HepG2 (cell line): ENCODE results near the gene ADPGK. TPM values are rescaled to one million over a fixed set of nuclear protein-coding genes. Genes with fewer than 3 reads are reported as not detected.

Experiments
- ATAC-seq: fragments of 200-7000 bp; cut with Tn5 transposase; 3 replicates; pipeline ENCODE4 v1.9.1; 2020; ENCODE audit warnings: mild to moderate bottlenecking, moderate library complexity
- BruUV-seq: library from RNA; stranded (reverse); fragments of 400-500 nt; replicated peaks from 2 replicates; lab custom pipeline; 2021; lab: Mats Ljungman, UMichigan
- CTCF ChIA-PET: fragments of 300-600 bp; formaldehyde crosslinking; extraction: SDS; loops from one replicate; lab custom pipeline; 2021; ENCODE audit warnings: low total read pairs, inconsistent platforms, low intra/inter-chr PET ratio; lab: Yijun Ruan, JAX
- POLR2A ChIA-PET: fragments of 350-600 bp; sonication (Branson Sonifier 250); formaldehyde crosslinking; loops from one replicate; lab custom pipeline; 2020; ENCODE audit warnings: antibody characterized with exemption, inconsistent platforms; lab: Yijun Ruan, JAX
- DNase-seq: peaks from one replicate; pipeline ENCODE4 v3.0.0-alpha.2; 2015; ENCODE audit warnings: low spot score
- FAIRE-seq: peaks from 3 replicates; lab custom pipeline; 2011; peaks lifted over from hg19 to GRCh38; lab: Jason Lieb, UNC
- H2AFZ ChIP-seq: one replicate; pipeline ENCODE4 v1.6.1; 2011; ENCODE audit warnings: low read length, inconsistent platforms
- H3K27ac ChIP-seq: fragments of 300-600 bp; 3 replicates; pipeline ENCODE4 v1.8.0; 2011; ENCODE audit warnings: mixed run types, mild to moderate bottlenecking, mixed read lengths, low read length, inconsistent platforms; ENCODE audit not compliant: insufficient read depth; ENCODE audit errors: extremely low read length
- H3K27me3 ChIP-seq, 2 experiments: fragments of 200-600 bp in 1 of 2; 2 replicates in 1 of 2; 3 replicates in 1 of 2; pipeline versions ENCODE4 v1.6.0 to v1.8.0; 2011; ENCODE audit warnings: low read length in 2 of 2, mild to moderate bottlenecking in 2 of 2, moderate library complexity in 2 of 2, inconsistent platforms in 1 of 2; ENCODE audit not compliant: insufficient read depth in 2 of 2, control insufficient read depth in 1 of 2
- H3K36me3 ChIP-seq, 2 experiments: fragments of 200-600 bp in 1 of 2; replicated peaks in 1 of 2; 2 replicates in 1 of 2; 3 replicates in 1 of 2; pipeline versions ENCODE4 v1.5.1 to v1.8.0; 2011; ENCODE audit warnings: low read length in 2 of 2, inconsistent platforms in 1 of 2; ENCODE audit not compliant: insufficient read depth in 2 of 2, control insufficient read depth in 1 of 2
- H3K4me1 ChIP-seq: 2 replicates; pipeline ENCODE4 v1.5.1; 2012; ENCODE audit warnings: low read length, inconsistent platforms; ENCODE audit not compliant: insufficient read depth
- H3K4me2 ChIP-seq: 2 replicates; pipeline ENCODE4 v1.6.0; 2011; ENCODE audit warnings: low read depth, low read length, inconsistent platforms
- H3K4me3 ChIP-seq, 3 experiments: fragments of 200-600 bp in 1 of 3; sonication (generic), shearing (Covaris generic) in 1 of 3; replicated peaks in 1 of 3; 2 replicates each; pipeline ENCODE4 v1.5.1; 2011 to 2016; ENCODE audit warnings: low read length in 3 of 3, inconsistent platforms in 2 of 3, low read depth in 2 of 3, mild to moderate bottlenecking in 2 of 3, control low read depth in 1 of 3, mixed read lengths in 1 of 3; ENCODE audit not compliant: insufficient read depth in 1 of 3
- H3K79me2 ChIP-seq: one replicate; pipeline ENCODE4 v1.6.1; 2011; ENCODE audit warnings: low read length, inconsistent platforms; ENCODE audit not compliant: insufficient read depth
- H3K9ac ChIP-seq: 2 replicates; pipeline ENCODE4 v1.6.0; 2011; ENCODE audit warnings: mild to moderate bottlenecking, low read depth, low read length, inconsistent platforms; ENCODE audit not compliant: insufficient read depth
- H3K9me3 ChIP-seq: 2 replicates; pipeline ENCODE4 v1.5.1; 2012; ENCODE audit warnings: mild to moderate bottlenecking, low read length
- H4K20me1 ChIP-seq: 2 replicates; pipeline ENCODE4 v1.6.0; 2011; ENCODE audit warnings: inconsistent platforms, mild to moderate bottlenecking, low read length, moderate library complexity; ENCODE audit not compliant: insufficient read depth
- ELF1 ChIP-seq: sonication (generic); formaldehyde crosslinking; IDR thresholded peaks from 2 replicates; pipeline ENCODE4 v1.4.0; 2020; ENCODE audit warnings: missing genetic modification reagents
- GTF3A ChIP-seq: sonication (generic); formaldehyde crosslinking; conservative IDR thresholded peaks from 2 replicates; pipeline ENCODE4 v1.4.0; 2020; ENCODE audit warnings: mild to moderate bottlenecking, missing genetic modification reagents
- PHF20 ChIP-seq: sonication (generic); formaldehyde crosslinking; IDR thresholded peaks from 2 replicates; pipeline ENCODE4 v1.5.0; 2020; ENCODE audit warnings: mild to moderate bottlenecking, missing genetic modification reagents
- PHF8 ChIP-seq: sonication (generic); formaldehyde crosslinking; IDR thresholded peaks from 2 replicates; pipeline ENCODE4 v1.5.0; 2020; ENCODE audit warnings: missing genetic modification reagents
- ZNF136 ChIP-seq: sonication (generic); formaldehyde crosslinking; IDR thresholded peaks from 2 replicates; pipeline ENCODE4 v1.8.1; 2022; ENCODE audit warnings: low read depth, mild to moderate bottlenecking, moderate library complexity, missing genetic modification reagents
- ZNF235 ChIP-seq: sonication (generic); formaldehyde crosslinking; IDR thresholded peaks from 2 replicates; pipeline ENCODE4 v1.8.1; 2023; ENCODE audit warnings: mild to moderate bottlenecking, missing genetic modification reagents, borderline replicate concordance
- ZNF549 ChIP-seq: sonication (generic); formaldehyde crosslinking; IDR thresholded peaks from 2 replicates; pipeline ENCODE4 v1.5.0; 2020; ENCODE audit warnings: missing genetic modification reagents
- WGBS: methylation state at CpG from one replicate; pipeline ENCODE4 v1.1.6; 2017; ENCODE audit warnings: low lambda C conversion rate; 5-methylcytosine and 5-hydroxymethylcytosine counted together
- in situ Hi-C: cut with HindIII; loops from 2 replicates; pipeline ENCODE4 v1.10.0; 2017; ENCODE audit warnings: low pct_unique_long_range_greater_than_20kb; ENCODE audit not compliant: extremely low pct_ligation_motif_present
- intact Hi-C: fragments of 100-400 bp; cut with micrococcal nuclease; formaldehyde crosslinking; loops from one replicate; pipeline ENCODE4 v1.10.0; 2022; ENCODE audit not compliant: unreplicated experiment
- polyA plus RNA-seq, 8 experiments: library from polyadenylated mRNA; depleted of rRNA in 3 of 8; stranded (reverse) in 7 of 8; unstranded in 1 of 8; fragments of >200 nt; fragmentation: Illumina TruSeq in 4 of 8; extraction: Trizol in 4 of 8; gene quantifications; 2 replicates each; pipeline versions ENCODE4 v1.2.1 to v1.2.3, GENCODE V29; 2011 to 2016; ENCODE audit warnings: low read depth in 4 of 8, missing spikeins in 1 of 8, mixed read lengths in 1 of 8; ENCODE audit not compliant: insufficient read depth in 1 of 8
- total RNA-seq, 5 experiments: library from RNA; depleted of rRNA; stranded (reverse); fragments of >200 nt; fragmentation: Illumina TruSeq; extraction: Trizol; gene quantifications; 2 replicates each; pipeline ENCODE4 v1.2.3, GENCODE V29; 2016; ENCODE audit warnings: low read depth in 1 of 5
- TF ChIP-seq, protein P1 (sequence below): sonication (generic); formaldehyde crosslinking; IDR thresholded peaks from 2 replicates; pipeline ENCODE4 v1.9.0; 2021; ENCODE audit warnings: mild to moderate bottlenecking, missing genetic modification reagents

Gene ADPGK
- total and polyA plus RNA-seq, 2 of the 13 experiments (the other 11 are each of a cell fraction or from before 2014, with no cell fraction given), result 61.6 to 67.5 TPM

DNA sequence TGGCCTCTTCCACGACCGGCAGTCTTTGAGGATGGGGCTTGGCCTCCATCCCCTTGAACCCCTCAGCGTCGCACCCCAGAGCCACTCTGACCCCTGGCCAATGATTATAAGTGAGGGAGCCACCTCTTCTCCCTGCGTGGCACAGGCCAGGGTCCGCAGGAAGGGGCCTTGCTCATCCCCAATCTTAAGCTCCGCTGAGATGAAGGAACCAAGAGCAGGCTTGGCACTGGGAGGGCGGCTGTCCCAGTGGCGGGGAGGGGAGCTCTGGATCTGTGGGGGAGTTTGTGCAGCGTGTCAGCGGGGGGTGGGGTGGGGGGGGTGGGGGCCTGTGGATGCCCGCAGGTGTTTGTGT is 13.8 kb upstream of the ADPGK start:
- Histone ChIP-seq H3K27me3 (peaks cover 1 to 14% of the 10 kb centered on the region in 2 experiments; a peak in 4 of 5 replicates), H3K9me3 (no peaks in the 10 kb centered on the region), H3K27ac (no peak overlapping the region), H2AFZ (no peak overlapping the region), H4K20me1 (no peaks in the 10 kb centered on the region), H3K4me2 (peak overlapping the region; percentile 88), H3K36me3 (no peaks in the 10 kb centered on the region), H3K9ac (0 out of 2 replicates have a peak overlapping the region, but pooled peaks have one; percentile 12), H3K4me3 (peak overlapping the region; percentile 56 to 81 (median 65)), H3K79me2 (no peaks in the 10 kb centered on the region), H3K4me1 (peaks cover 10% of the 10 kb centered on the region; the same call in 1 of the 2 replicates)
- 7% methylated on average over 10 of the region's 12 CpGs for WGBS
- in situ Hi-C loops (loop anchor here (5.0 kb wide), 2 partner anchors 50 to 285 kb away; no protein-coding TSS in a partner anchor), intact Hi-C loops (loop anchor here (1.0 to 10.0 kb wide), 2 partner anchors 284 to 447 kb away; no protein-coding TSS in a partner anchor)
- TF ChIP-seq, protein P1, sequence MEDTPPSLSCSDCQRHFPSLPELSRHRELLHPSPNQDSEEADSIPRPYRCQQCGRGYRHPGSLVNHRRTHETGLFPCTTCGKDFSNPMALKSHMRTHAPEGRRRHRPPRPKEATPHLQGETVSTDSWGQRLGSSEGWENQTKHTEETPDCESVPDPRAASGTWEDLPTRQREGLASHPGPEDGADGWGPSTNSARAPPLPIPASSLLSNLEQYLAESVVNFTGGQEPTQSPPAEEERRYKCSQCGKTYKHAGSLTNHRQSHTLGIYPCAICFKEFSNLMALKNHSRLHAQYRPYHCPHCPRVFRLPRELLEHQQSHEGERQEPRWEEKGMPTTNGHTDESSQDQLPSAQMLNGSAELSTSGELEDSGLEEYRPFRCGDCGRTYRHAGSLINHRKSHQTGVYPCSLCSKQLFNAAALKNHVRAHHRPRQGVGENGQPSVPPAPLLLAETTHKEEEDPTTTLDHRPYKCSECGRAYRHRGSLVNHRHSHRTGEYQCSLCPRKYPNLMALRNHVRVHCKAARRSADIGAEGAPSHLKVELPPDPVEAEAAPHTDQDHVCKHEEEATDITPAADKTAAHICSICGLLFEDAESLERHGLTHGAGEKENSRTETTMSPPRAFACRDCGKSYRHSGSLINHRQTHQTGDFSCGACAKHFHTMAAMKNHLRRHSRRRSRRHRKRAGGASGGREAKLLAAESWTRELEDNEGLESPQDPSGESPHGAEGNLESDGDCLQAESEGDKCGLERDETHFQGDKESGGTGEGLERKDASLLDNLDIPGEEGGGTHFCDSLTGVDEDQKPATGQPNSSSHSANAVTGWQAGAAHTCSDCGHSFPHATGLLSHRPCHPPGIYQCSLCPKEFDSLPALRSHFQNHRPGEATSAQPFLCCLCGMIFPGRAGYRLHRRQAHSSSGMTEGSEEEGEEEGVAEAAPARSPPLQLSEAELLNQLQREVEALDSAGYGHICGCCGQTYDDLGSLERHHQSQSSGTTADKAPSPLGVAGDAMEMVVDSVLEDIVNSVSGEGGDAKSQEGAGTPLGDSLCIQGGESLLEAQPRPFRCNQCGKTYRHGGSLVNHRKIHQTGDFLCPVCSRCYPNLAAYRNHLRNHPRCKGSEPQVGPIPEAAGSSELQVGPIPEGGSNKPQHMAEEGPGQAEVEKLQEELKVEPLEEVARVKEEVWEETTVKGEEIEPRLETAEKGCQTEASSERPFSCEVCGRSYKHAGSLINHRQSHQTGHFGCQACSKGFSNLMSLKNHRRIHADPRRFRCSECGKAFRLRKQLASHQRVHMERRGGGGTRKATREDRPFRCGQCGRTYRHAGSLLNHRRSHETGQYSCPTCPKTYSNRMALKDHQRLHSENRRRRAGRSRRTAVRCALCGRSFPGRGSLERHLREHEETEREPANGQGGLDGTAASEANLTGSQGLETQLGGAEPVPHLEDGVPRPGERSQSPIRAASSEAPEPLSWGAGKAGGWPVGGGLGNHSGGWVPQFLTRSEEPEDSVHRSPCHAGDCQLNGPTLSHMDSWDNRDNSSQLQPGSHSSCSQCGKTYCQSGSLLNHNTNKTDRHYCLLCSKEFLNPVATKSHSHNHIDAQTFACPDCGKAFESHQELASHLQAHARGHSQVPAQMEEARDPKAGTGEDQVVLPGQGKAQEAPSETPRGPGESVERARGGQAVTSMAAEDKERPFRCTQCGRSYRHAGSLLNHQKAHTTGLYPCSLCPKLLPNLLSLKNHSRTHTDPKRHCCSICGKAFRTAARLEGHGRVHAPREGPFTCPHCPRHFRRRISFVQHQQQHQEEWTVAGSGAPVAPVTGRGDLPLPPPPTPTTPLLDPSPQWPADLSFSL (CRISPR knock-in tag), result 0 out of 2 replicates have a peak, but pooled peaks have one; percentile 20
- TF ChIP-seq ZNF136 (CRISPR knock-in tag) (no peak), PHF20 (CRISPR knock-in tag) (no peak), PHF8 (CRISPR knock-in tag) (0 out of 2 replicates have a peak, but pooled peaks have one; percentile 15), ZNF235 (CRISPR knock-in tag) (no peak), ZNF549 (CRISPR knock-in tag) (no peak), ELF1 (CRISPR knock-in tag) (no peak), GTF3A (no peak)
- no peak for FAIRE-seq
- ATAC-seq, result peak; percentile 52
- CTCF ChIA-PET, result interaction anchor here (1.5 kb wide), 2 partner anchors 75 to 284 kb away, joined by 4 to 16 read pairs; no protein-coding TSS in a partner anchor
- POLR2A ChIA-PET, result no interaction called here
- DNase-seq, result no peak
- no TSS peak for BruUV-seq
